Renal cortical epithelial cell (primary cell): ENCODE measurements around the gene ADSL. TPM values are rescaled to one million over a fixed set of nuclear protein-coding genes. Genes with fewer than 3 reads are reported as not detected.

Experiments used
- DNase-seq: peaks from one replicate; pipeline ENCODE4 v3.0.0-alpha.2; 2011; ENCODE audit warnings: low read depth
- total RNA-seq: library from RNA; depleted of rRNA; stranded (reverse); fragments of >200 nt; gene quantifications from 2 replicates; pipeline ENCODE4 v1.2.3, GENCODE V29; 2014

ADSL gene
- total RNA-seq, 1 donor from 2014 or later = 117 TPM

DNA sequence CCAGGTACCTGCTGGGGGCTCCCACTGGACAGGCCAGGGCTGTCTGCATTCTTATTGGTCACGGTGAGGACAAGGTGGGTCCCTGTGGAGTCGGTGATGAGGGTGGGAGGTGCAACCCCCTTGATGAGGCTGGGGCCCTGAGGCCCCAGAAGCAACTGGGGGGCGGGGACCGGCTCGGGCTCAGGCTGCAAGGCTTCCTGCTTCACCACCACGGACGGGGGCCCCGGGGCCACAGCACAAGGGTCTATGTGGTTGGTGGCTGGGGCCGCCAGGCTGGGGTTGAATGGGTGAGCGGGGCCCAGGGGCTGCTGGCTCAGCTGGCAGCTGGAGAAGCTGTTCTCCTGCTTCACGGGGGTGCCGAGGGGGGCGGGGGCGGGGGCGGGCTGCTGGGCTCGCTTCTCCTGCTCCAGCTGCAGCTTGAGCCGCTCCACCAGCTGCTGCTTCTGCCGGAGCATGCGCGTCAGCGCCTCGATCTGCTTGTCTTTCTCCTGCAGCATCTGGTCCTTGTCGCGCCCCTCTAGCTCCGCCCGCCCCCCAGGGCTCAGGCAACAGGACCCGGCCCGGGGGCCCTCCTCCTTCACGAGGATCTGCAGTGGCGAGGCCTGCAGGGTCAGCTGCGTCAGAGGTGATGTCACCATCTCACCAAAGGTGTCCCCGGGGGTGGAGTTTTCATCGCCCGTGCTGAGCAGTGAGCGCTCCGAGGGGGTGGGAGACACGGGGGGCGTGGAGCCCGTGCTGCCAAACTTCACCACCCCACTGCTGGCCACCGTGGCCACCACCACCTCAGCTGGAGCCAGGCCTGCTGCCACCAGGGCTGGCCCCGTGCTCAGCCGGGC, 72.3 kb downstream of the ADSL start:
- DNase-seq = no peak

DNA sequence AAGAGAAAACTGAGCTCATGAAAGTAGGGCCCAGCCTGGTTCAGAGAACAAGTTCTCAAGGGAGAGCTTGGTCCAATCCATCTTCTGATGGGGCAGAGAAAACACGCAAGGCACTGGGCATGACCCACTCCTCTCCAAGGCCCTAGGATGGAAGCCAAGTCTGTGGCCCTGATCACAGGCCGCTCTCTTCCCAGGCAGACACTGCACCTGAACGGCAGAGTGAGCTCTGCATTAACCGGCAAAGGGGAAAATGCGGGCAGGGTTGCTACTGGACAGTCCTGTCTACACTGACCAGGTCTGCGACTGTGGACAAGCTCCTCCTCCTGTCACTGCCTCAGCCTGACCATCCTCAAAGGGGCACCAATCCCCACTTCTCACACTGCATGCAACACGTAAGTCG, 73.4 kb downstream of the ADSL start:
- no peak for DNase-seq

DNA sequence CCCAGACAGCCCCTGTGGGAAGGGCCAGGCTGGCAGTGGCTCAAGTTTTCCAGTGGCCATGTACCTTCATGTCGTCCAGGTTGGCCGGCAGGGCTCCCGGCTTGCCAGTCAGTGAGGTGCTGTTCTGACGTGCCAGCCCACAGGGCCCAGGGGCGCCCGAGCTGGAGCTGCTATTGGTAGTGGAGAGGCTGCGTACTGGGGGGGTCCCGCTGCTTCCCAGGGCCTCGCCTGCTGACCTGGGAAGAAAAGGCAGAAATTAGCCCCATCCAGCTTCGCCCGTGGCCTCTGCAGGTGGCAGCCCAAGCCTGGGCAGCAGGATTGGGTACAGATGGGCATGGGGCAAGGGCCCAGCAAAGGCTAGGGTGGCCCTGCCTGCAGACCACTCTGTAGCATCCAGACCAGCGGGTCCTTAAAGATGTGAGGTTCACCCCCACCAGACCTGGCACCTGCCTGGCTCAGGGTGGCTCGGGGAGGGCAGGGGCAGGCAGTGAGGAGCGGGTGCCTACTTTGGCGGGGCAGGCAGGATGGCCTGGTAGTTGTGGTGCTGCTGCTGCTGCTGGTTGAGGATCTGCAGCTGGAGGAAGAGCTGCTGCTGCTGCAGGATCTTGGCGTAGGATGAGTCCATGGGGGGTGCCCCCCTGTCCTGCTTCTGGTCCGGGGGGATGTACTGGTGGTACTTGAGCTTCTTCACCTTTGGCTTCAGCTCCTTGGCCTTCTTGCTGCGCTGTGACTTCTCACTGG, 74.2 kb downstream of the ADSL start:
- DNase-seq = no peak

DNA sequence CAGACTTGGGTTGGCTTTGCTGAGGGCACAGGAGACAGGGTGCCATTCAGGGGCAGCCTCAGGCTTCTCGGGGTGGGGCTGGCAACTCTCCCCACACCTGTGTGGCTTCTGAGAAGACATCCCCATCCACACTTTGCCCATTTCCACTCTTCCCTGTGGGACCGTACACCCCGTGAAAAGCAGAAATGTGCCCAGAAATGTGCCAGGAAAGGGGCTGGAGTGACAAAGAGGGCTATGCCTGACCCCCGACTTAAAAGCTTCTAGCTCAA, 74.7 kb downstream of the ADSL start:
- no peak for DNase-seq

DNA sequence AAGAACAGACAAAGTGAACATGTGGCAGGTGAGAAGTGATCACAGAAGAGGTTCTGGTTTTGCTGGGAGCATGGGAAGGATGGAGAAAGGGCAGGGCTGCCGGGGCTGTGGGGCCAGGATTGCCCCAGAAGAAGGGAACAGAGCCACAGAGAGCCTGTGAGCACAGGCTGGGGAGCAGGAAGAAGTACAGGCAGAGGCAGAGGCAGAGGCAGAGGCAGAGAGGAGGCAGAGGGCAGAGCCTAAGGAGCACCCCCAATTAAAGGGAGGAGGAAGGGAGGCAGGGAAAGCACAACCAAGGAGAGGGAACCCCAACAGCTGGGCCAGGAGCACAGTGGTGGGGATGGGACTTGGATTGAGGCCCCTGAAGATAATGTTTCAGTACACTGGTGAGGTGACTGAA, 75.6 kb downstream of the ADSL start:
- DNase-seq = no peak

DNA sequence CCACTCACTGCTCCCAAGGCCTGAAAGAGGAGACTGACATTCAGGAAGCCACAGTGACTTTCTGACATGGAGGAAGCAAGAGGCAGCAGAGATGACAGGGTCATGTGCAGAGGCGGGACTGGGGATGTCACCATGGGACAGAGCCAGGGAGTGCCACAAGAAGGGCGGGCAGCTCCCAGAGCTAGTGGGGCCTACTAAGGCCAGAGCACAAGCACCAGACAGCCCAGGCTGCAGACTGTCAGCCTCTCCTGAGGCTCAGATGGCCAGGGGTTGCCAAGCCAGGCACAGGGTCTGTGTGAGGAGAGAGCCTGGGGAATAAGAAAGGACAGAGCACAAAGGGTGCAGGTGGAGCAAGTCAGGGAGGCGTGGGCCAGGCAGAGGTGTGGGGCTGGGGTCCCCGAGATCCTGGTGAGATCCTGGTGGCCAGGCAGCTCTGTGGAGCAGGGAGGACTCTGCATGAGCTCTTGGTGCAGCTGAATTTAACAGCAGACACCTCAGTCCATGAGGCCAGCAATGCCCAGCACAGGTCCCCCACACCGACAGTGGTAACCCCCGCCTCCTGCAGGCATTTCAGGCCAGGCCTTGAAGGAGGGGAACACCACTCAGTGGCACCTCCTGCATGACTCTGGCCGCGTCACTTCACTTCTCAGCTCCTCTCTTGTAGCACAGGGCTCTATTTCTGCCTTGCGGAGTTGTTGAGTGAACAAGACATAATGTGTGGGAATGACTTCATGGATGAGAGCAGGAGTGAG, 76.4 kb downstream of the ADSL start:
- DNase-seq = no peak

DNA sequence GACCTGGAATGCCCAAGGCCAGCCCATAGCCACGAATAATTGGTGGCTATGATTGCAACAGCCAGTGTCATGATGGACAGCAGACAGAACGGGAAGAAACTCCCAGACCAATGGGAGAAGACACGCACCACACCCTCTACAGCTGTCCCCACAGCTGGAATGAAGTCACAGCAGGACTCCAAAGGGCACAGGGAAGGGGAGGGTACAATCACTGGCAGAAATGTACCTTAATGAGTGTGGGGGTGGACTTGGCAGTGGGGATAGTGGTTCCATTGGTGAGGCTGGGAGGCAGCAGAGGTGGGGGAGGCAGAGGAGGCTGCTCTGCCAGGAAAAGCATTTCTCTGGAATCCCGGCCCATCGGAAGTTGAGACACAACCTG, 77.0 kb downstream of the ADSL start:
- DNase-seq = no peak

DNA sequence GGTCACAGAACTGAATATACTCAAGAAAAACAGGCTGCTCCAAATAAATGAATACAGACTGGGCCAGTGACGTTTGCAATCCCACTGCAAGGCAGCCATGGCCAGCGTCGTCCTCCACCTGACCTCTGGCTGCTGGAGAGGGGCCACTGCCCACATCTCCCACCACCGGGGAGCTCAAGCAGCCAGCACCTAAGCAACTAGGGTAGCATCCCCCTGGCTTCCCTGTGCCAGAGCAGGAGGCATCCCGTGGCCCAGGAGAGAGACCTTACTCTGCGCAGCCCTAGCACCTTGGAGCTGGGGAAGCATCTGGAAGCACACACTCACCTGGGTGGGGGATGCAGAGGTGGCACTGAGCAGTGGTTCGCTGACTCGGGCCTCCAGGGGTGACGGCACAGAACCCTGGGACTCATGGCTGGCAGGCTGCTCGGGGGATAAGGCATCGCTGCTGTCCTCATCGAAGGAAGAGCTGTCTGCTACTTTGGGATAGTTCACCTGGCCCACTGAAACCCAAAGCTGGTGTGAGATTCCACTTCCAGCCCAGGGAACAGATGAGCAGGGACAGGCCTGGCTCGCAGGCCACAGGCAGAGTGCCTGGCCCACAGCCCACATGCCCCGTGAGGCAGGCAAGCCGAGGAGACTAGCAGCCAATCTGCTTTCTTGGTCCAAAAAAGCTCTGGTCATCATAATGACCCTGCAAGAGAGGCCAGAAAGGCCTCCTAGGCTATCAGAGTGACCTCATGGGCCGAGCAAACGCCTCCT, 77.8 kb downstream of the ADSL start:
- no peak for DNase-seq

DNA sequence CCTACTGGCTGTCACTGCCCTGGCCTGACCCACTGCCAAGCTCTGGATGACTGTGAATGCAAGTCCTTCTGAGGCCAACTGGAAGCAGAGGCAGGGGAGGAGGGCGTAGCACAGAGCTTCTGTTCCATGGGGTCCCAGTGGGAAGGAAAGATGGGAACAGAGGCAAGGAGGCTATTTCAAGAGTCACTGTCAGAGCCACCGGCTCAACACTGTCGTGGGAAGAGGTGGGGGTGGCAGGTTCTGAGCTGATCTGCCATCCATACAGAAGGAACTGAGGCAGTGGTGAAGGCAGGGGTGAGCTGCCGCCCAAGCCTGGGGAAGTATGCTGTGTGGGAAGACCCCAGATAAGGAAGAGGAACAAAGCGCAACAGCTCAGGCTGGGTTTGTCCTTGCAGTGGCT, 78.8 kb downstream of the ADSL start:
- no peak for DNase-seq

DNA sequence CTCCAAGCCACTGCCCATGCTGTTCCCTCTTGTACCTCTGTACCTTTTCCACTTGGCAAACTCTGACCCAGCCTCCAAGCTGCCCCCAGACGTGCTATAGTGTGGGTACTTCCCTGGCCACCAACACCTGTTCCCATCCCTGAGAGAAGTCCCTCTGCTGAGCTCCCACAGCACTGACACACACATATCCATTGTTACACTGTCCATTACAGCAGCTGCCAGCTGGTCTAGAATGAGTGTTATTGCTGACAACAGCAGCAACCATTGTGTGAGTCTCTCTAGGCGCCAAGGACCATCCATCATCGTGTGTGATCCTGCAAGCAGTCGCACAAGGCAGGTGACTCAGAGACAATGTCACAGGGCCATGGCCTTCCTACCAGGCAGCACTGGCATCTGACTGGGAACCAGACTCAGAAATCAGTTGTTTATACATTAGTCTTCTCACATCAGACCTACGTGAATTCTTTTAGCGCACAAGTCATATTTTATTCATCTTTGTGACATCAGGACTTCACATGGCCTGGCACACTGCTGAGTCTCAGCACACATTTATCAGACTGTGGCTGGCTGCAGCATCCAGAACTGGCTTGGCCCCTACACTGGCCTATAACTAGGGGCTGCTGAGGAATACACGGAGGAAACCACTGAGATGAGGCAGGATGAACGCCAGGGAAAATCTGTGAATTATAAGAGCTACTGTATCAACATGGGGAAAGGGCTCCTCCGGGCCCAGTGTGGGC, 80.5 kb downstream of the ADSL start:
- no peak for DNase-seq

DNA sequence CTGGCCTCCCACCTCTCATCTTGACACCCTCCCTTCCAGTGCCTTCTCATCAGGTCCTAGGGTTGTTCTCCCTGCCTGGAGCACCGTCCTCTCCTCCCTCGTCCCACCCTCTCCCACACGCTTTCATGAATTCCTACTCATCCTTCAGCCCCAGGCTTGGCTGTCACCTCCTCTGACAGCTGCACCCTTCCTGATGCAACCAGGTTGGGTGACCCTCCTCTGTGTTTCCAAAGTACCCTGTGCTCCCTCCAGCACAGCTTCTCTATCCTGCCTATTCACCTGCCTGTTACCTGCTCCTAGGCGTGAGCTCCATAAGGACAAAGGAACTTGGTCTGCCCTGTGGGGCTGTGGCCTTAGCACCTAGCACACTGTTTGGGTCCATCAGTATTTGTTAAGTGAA, 82.5 kb downstream of the ADSL start:
- no peak for DNase-seq

DNA sequence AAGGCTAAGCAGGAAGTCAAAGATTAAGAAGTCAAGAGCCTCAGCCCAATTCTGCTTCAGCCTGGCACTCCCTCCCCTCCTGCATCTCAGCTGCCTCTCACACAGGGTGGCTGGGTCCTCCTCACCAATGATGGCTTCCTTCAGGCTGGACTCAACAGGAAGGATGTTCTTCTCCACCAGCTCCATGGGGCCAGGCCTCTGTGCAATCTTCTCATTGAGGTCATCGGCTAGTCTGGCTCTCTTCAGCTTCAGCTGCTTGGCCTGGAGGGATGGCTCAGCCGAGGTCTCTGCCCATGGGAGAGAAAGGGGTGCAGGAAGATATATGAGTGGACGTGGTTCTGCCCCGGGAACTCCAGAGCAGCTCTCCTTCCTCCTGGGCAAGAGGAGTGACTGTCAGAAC, 83.2 kb downstream of the ADSL start:
- DNase-seq = no peak

DNA sequence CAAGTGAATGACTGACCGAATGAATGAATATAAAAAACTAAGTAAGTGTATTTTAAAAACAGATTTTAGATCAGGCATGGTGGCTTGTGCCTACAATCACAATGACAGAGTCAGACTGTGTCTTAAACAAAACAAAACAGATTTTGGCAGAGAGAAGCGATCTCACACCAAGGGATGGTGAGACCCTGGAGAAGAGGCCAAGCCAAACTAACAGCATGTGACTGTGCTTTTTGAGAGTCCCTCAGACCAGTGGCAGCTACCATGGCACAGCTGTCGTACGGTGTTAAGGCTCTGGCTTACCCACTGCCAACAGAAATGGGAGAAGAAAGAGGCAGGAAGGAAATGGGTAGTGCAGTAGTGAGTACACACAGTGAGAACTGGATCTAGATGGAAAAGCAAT, 84.7 kb downstream of the ADSL start:
- no peak for DNase-seq

DNA sequence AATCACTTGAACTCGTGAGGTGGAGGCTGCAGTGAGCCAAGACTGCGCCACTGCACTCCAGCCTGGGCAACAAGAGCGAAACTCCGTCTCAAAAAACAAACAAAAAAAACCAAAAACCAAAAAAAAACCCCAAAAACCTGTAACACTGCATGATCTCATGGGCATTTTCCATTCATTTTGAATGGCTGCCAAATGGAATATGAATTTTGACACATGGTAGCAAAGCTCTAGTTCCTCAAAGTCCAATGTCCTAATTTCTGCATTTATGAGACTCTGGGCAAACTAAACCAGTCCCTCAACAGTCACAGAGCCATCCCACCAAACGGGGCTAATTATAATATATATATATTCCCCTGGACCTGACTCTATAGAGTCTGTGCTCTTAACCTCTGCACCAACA, 85.9 kb downstream of the ADSL start:
- DNase-seq = no peak

DNA sequence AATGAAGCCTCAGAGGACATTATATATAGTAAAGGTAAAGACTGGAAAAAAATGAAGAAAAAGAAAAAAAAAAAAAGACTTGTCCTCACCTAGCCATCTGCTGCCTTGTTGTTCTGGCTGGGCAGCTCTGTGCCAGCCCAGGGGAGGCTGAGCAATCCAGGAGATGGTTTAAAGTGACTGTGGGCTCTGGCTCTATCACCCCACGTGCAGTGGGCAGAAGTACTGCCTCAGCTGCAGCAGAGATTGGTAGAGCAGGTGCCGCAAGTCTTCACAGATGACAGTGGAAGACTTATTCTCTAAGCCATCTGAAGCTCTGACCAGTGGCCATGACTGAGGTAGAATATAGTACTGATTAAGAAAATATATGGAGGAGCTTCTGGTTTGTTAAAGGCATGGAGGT, 86.3 kb downstream of the ADSL start:
- DNase-seq = no peak

DNA sequence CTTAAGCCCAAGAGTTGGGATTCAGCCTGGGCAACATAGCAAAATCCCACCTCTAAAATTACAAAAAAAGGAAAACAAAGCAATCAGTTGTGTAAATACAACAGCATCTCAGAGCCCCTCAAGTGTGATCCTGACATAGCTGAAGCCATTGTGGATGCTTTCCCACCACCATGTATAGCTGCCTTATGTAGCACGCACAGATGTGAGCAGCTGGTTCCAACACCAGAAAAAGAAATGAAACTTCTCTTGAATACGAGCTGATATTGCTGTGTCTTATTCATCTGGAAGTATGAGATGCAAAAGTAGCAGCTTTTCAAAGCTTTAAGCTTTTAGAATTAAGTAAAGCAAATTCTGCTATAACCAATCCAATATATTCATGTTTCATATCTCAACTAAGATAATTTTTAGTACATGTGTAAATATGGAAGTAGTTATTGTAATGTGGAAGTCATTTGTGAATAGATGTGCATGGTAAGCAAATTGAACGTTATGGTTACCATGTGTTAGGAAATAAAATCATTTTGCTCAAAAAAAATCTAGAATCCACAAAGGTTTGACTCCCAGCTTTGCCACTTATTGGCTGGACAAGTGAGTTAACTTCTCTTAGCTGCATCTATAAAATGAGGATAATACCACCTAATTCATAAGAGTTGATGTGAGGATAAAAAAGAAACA, 87.3 kb downstream of the ADSL start:
- no peak for DNase-seq

DNA sequence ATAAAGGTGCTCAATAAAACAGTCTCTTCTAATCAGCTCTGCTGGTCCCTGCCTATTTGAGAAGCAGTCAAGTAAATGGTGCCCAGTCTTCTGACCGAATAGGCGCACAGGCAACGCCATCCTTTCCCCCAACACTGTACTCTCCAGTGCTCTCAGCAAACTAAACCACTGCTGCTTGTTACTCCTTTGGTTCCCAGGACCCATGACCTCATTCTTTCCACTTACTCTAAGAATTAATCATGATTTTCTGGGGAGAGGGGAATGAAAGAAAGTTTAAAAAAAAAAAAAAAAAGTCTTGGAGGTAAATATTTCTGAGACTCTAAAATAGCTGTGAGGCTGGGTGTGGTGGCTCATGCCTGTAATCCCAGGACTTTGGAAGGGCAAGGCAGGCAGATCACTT, 87.8 kb downstream of the ADSL start:
- no peak for DNase-seq

DNA sequence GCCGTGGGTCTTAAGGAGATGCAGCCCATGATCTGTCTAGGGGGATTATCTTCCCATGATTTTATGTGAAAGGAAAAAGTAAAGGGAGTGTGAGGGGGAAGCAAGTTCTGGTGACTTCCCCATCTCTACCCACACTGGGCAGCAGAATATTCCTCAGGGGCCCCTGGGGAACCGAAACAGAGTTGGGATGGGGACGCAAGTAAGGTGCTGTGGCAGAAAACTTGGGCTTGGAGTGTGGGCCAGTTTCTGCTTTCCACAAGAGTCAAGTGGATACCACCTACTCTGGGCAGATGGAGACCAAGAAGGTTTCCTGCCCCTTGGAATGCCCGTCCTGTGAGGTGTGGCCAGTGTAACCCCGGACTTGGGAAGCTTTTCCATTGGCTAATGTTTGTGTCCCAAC, 88.4 kb downstream of the ADSL start:
- DNase-seq = no peak

DNA sequence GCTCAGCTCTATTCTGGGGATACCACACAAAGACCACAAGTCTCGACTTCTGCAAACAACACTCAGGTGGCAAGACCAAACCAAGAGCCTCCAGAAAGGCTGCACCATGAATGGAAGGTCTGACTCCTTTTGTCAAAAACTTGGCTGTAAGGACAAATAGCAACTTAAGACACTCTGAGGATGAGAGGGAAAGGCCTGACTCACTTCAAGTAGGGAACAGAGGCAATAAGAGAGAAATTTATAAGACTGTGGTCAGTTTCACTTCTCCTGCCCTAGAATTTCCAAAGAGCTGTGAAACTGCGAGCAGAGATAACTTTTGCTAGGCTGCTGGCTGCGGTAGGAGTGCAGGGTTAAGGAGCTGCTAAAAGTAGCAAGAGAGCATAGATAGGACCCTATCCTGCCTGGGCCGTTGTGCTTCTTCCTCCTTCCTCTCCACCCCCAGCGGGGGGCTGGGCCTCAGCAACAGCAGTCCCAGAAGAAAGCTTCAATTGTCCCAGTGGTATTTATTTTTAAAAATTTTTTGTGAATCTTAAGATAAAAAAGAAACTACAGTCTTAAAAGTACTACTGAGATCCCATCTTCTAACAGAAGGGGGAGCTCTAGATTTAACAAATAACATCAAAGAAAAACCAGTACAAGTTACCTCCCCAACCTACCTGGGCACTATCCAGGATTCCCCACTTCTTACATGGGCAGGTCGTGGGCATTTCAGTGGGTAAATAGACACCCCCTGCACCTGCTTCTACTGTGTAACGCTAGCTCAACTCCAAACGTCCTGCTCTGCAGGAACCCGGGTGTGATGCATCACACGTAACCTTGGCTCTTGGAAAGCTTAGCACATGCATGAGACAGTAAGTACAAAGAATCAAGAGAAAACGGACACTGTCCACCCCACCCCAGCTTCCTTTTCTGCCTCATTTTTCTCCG, 90.5 kb downstream of the ADSL start:
- DNase-seq = peak; percentile 72
